H1 (cell line): Measurements from ENCODE around the gene EDA.

Source experiments
- BRCA1 ChIP-seq: IDR thresholded peaks from 2 replicates; pipeline ENCODE4 v1.6.1; 2012; ENCODE audit warnings: low read depth, low read length, improper control_type of control experiment
- CEBPB ChIP-seq: IDR thresholded peaks from 2 replicates; pipeline ENCODE4 v1.6.1; 2012; ENCODE audit warnings: low read depth, low read length
- CHD2 ChIP-seq: IDR thresholded peaks from 2 replicates; pipeline ENCODE4 v1.6.1; 2012; ENCODE audit warnings: low read length, improper control_type of control experiment
- CTCF ChIP-seq, 3 experiments: IDR thresholded peaks; 1 replicate in 2 of 3; 2 replicates in 1 of 3; pipeline versions ENCODE4 v1.5.1 to v1.6.1; 2011; ENCODE audit warnings: low read length in 3 of 3, mild to moderate bottlenecking in 3 of 3, inconsistent platforms in 2 of 3, low read depth in 1 of 3, moderate library complexity in 1 of 3; ENCODE audit not compliant: insufficient read depth in 1 of 3; ENCODE audit errors: control extremely low read depth in 1 of 3
- JUN ChIP-seq: IDR thresholded peaks from 2 replicates; pipeline ENCODE4 v1.6.1; 2011; ENCODE audit warnings: low read depth, mild to moderate bottlenecking, improper control_type of control experiment, low read length
- PHF8 ChIP-seq: fragments of 200-600 bp; sonication (generic); conservative IDR thresholded peaks from 2 replicates; pipeline ENCODE4 v1.7.1; 2012; ENCODE audit warnings: low read depth, mild to moderate bottlenecking, inconsistent platforms, low read length, moderate library complexity
- POLR2A ChIP-seq, 2 experiments: IDR thresholded peaks; 1 replicate in 1 of 2; 2 replicates in 1 of 2; pipeline ENCODE4 v1.6.1; 2011; ENCODE audit warnings: low read depth in 2 of 2, low read length in 2 of 2, mild to moderate bottlenecking in 2 of 2; ENCODE audit errors: control extremely low read depth in 1 of 2
- POLR2AphosphoS5 ChIP-seq: IDR thresholded peaks from 2 replicates; pipeline ENCODE4 v1.6.1; 2011; ENCODE audit warnings: low read depth, low read length
- RAD21 ChIP-seq, 2 experiments: IDR thresholded peaks in 1 of 2; conservative IDR thresholded peaks in 1 of 2; 2 replicates each; pipeline ENCODE4 v1.6.1; 2011; ENCODE audit warnings: low read depth in 2 of 2, low read length in 2 of 2, improper control_type of control experiment in 1 of 2, inconsistent platforms in 1 of 2, mild to moderate bottlenecking in 1 of 2, moderate library complexity in 1 of 2
- RFX5 ChIP-seq: IDR thresholded peaks from 2 replicates; pipeline ENCODE4 v1.6.1; 2011; ENCODE audit warnings: low read depth, low read length, improper control_type of control experiment, borderline replicate concordance
- SIN3A ChIP-seq, 2 experiments: IDR thresholded peaks in 1 of 2; conservative IDR thresholded peaks in 1 of 2; 2 replicates each; pipeline ENCODE4 v1.6.1; 2011 to 2012; ENCODE audit warnings: low read length in 2 of 2, improper control_type of control experiment in 1 of 2, low read depth in 1 of 2, mild to moderate bottlenecking in 1 of 2
- SP1 ChIP-seq: IDR thresholded peaks from 2 replicates; pipeline ENCODE4 v1.6.1; 2011; ENCODE audit warnings: low read depth, low read length
- TAF7 ChIP-seq: optimal IDR thresholded peaks from 2 replicates; pipeline ENCODE3; 2011; ENCODE audit warnings: low read depth, mild to moderate bottlenecking, inconsistent platforms, low read length, moderate library complexity, borderline replicate concordance

- TF ChIP-seq SIN3A (conservative IDR thresholded peaks at IDR 0.05 in 1 of 2, IDR thresholded peaks at IDR 0.05 in 1 of 2; ENCODE audit: low read depth in 1 of 2, low read length in 2 of 2) (no peak), JUN (no peak), CTCF (IDR thresholded peaks at IDR 0.05; ENCODE audit: control extremely low read depth in 1 of 3, insufficient read depth in 1 of 3, low read depth in 1 of 3, low read length in 3 of 3) (no peak), CEBPB (no peak), POLR2A (IDR thresholded peaks at IDR 0.05; ENCODE audit: control extremely low read depth in 1 of 2, low read depth in 2 of 2, low read length in 2 of 2) (no peak), RFX5 (no peak), BRCA1 (no peak), SP1 (no peak), CHD2 (no peak), RAD21 (IDR thresholded peaks at IDR 0.05 in 1 of 2, conservative IDR thresholded peaks at IDR 0.05 in 1 of 2; ENCODE audit: low read depth in 2 of 2, low read length in 2 of 2) (no peak), TAF7 (no peak), PHF8 (no peak), POLR2AphosphoS5 (no peak)
Measured at GRCh38 chrX:69664693-69665092, 48.8 kb downstream of the EDA start.
